Liver (tissue), 9 donors: Measurements from ENCODE around the gene KCNN3. TPM values are rescaled to one million over a fixed set of nuclear protein-coding genes. Genes with fewer than 3 reads are reported as not detected.

Experiments used
- DNase-seq: peaks from one replicate; pipeline ENCODE4 v3.0.0-alpha.2; 2017; ENCODE audit warnings: low spot score
- H3K27ac ChIP-seq, 2 donors: one replicate each; pipeline ENCODE4 v1.7.0; 2013; ENCODE audit warnings: inconsistent platforms in 2 of 2, low read length in 2 of 2, control low read depth in 1 of 2, low read depth in 1 of 2, mild to moderate bottlenecking in 1 of 2
- H3K27me3 ChIP-seq, 4 donors: one replicate each; pipeline versions ENCODE4 v1.6.1 to v1.7.0; 2013; ENCODE audit warnings: low read length in 3 of 4, inconsistent platforms in 1 of 4, mild to moderate bottlenecking in 1 of 4, moderate library complexity in 1 of 4; ENCODE audit not compliant: control insufficient read depth in 4 of 4, insufficient read depth in 4 of 4
- H3K36me3 ChIP-seq, 4 donors: one replicate each; pipeline versions ENCODE4 v1.6.1 to v1.7.0; 2013; ENCODE audit warnings: low read length in 3 of 4, mild to moderate bottlenecking in 3 of 4, low read depth in 1 of 4, moderate library complexity in 1 of 4; ENCODE audit not compliant: control insufficient read depth in 4 of 4, insufficient read depth in 3 of 4
- H3K4me1 ChIP-seq, 4 donors: one replicate each; pipeline versions ENCODE4 v1.6.1 to v1.7.0; 2013; ENCODE audit warnings: low read length in 3 of 4, mild to moderate bottlenecking in 3 of 4, moderate library complexity in 1 of 4; ENCODE audit not compliant: control insufficient read depth in 4 of 4, insufficient read depth in 4 of 4
- H3K4me3 ChIP-seq, 3 donors: one replicate each; pipeline versions ENCODE4 v1.6.1 to v1.7.0; 2013; ENCODE audit warnings: low read length in 3 of 3, control low read depth in 1 of 3, low read depth in 1 of 3, mild to moderate bottlenecking in 1 of 3
- H3K9ac ChIP-seq, 2 donors: one replicate each; pipeline ENCODE4 v1.7.0; 2013; ENCODE audit warnings: low read length in 2 of 2, mild to moderate bottlenecking in 2 of 2, moderate library complexity in 2 of 2, control low read depth in 1 of 2, low read depth in 1 of 2
- H3K9me3 ChIP-seq, 4 donors: one replicate each; pipeline versions ENCODE4 v1.6.1 to v1.7.0; 2013; ENCODE audit warnings: low read length in 3 of 4; ENCODE audit not compliant: control insufficient read depth in 4 of 4
- ATF3 ChIP-seq: IDR thresholded peaks from 2 replicates; pipeline ENCODE4 v1.6.1; 2016; ENCODE audit warnings: antibody characterized with exemption
- CTCF ChIP-seq: fragments of 150-350 bp; IDR thresholded peaks from 2 replicates; pipeline ENCODE4 v1.5.1; 2017; ENCODE audit warnings: improper control_type of control experiment, low read depth, low read length; ENCODE audit not compliant: missing input control
- EGR1 ChIP-seq, 2 donors: IDR thresholded peaks; 2 replicates each; pipeline ENCODE4 v1.6.1; 2016 to 2018; ENCODE audit warnings: antibody characterized with exemption in 2 of 2, low read depth in 2 of 2
- FOXA1 ChIP-seq: IDR thresholded peaks from 2 replicates; pipeline ENCODE4 v1.6.1; 2016; ENCODE audit warnings: antibody characterized with exemption
- FOXA2 ChIP-seq: IDR thresholded peaks from 2 replicates; pipeline ENCODE4 v1.6.1; 2016; ENCODE audit warnings: antibody characterized with exemption
- GABPA ChIP-seq, 2 donors: IDR thresholded peaks in 1 of 2; conservative IDR thresholded peaks in 1 of 2; 2 replicates each; pipeline ENCODE4 v1.6.1; 2016; ENCODE audit warnings: antibody characterized with exemption in 2 of 2, mild to moderate bottlenecking in 1 of 2, moderate library complexity in 1 of 2
- HNF4A ChIP-seq, 2 donors: conservative IDR thresholded peaks; 2 replicates each; pipeline ENCODE4 v1.6.1; 2016; ENCODE audit warnings: antibody characterized with exemption in 2 of 2, mild to moderate bottlenecking in 2 of 2
- HNF4G ChIP-seq: IDR thresholded peaks from 2 replicates; pipeline ENCODE4 v1.6.1; 2016; ENCODE audit warnings: antibody characterized with exemption
- JUND ChIP-seq, 2 donors: IDR thresholded peaks; 2 replicates each; pipeline ENCODE4 v1.6.1; 2016; ENCODE audit warnings: antibody characterized with exemption in 2 of 2
- MAX ChIP-seq: IDR thresholded peaks from 2 replicates; pipeline ENCODE4 v1.6.1; 2016; ENCODE audit warnings: antibody characterized with exemption
- NR2F2 ChIP-seq: IDR thresholded peaks from 2 replicates; pipeline ENCODE4 v1.6.1; 2016; ENCODE audit warnings: antibody characterized with exemption
- RAD21 ChIP-seq, 2 donors: IDR thresholded peaks; 2 replicates each; pipeline ENCODE4 v1.6.1; 2016; ENCODE audit warnings: antibody characterized with exemption in 2 of 2, mild to moderate bottlenecking in 2 of 2
- REST ChIP-seq: IDR thresholded peaks from 2 replicates; pipeline ENCODE4 v1.6.1; 2016; ENCODE audit warnings: antibody characterized with exemption, mild to moderate bottlenecking
- RXRA ChIP-seq, 2 donors: IDR thresholded peaks; 2 replicates each; pipeline ENCODE4 v1.6.1; 2017 to 2018; ENCODE audit warnings: antibody characterized with exemption in 2 of 2, mild to moderate bottlenecking in 1 of 2
- SP1 ChIP-seq: IDR thresholded peaks from 2 replicates; pipeline ENCODE4 v1.6.1; 2018; ENCODE audit warnings: antibody characterized with exemption, mild to moderate bottlenecking
- TAF1 ChIP-seq: conservative IDR thresholded peaks from 2 replicates; pipeline ENCODE4 v1.6.1; 2016; ENCODE audit warnings: antibody characterized with exemption, mild to moderate bottlenecking
- YY1 ChIP-seq: IDR thresholded peaks from 2 replicates; pipeline ENCODE4 v1.6.1; 2016; ENCODE audit warnings: antibody characterized with exemption, mild to moderate bottlenecking
- ZBTB33 ChIP-seq: IDR thresholded peaks from 2 replicates; pipeline ENCODE4 v1.6.1; 2016; ENCODE audit warnings: antibody characterized with exemption
- WGBS: extraction: QIAGEN DNeasy Blood & Tissue Kit; methylation state at CpG from one replicate; pipeline ENCODE4 v1.1.7; 2013; 5-methylcytosine and 5-hydroxymethylcytosine counted together
- polyA plus RNA-seq, 2 donors: library from polyadenylated mRNA; stranded (reverse) in 1 of 2; unstranded in 1 of 2; fragments of 200-250 nt in 1 of 2; fragments of >200 nt in 1 of 2; fragmentation: Nextera tagmentation in 1 of 2; extraction: Ambion mirVana in 1 of 2; gene quantifications; one replicate each; pipeline versions ENCODE4 v1.2.1 to v1.2.3, GENCODE V29; 2013 to 2015
- total RNA-seq, 2 donors: library from RNA; depleted of rRNA; stranded (reverse); fragments of >200 nt; gene quantifications; one replicate each; pipeline ENCODE4 v1.2.3, GENCODE V29; 2014
- donor health status: healthy.
- donor health status: healthy.
- donor health status: healthy.
- donor health status: healthy.
- donor health status: healthy.

KCNN3 gene
- total and polyA plus RNA-seq, 4 donors: 0.09 to 0.68 (median 0.15) TPM

GRCh38 chr1:154859151-154859785 lies 10.8 kb downstream of the KCNN3 start:
- H3K27me3 ChIP-seq: no peaks in the 10 kb centered on the region
- no peak overlapping the region for H3K4me3 ChIP-seq
- WGBS: 92% methylated on average over 9 of the region's 9 CpGs
- TF ChIP-seq FOXA2 (no peak), NR2F2 (no peak), YY1 (no peak)
- no peaks in the 10 kb centered on the region for H3K9me3 ChIP-seq
- H3K9ac ChIP-seq: no peak overlapping the region
- H3K4me1 ChIP-seq: no peaks in the 10 kb centered on the region
- DNase-seq: no peak
- H3K27ac ChIP-seq: no peak overlapping the region
- H3K36me3 ChIP-seq: no peaks in the 10 kb centered on the region

GRCh38 chr1:154857441-154858215 lies 12.5 kb downstream of the KCNN3 start:
- DNase-seq: no peak
- Histone ChIP-seq H3K4me1 (no peaks in the 10 kb centered on the region), H3K4me3 (no peak overlapping the region), H3K9ac (no peak overlapping the region), H3K9me3 (no peaks in the 10 kb centered on the region), H3K27ac (no peak overlapping the region), H3K27me3 (no peaks in the 10 kb centered on the region), H3K36me3 (no peaks in the 10 kb centered on the region)
- TF ChIP-seq RXRA (IDR thresholded peaks at IDR 0.05) (no peak), ATF3 (no peak), TAF1 (no peak), SP1 (no peak), EGR1 (IDR thresholded peaks at IDR 0.05; ENCODE audit: low read depth in 2 of 2) (no peak), FOXA1 (no peak), MAX (no peak), FOXA2 (no peak), NR2F2 (no peak), JUND (IDR thresholded peaks at IDR 0.05) (no peak), ZBTB33 (no peak), HNF4G (no peak), YY1 (no peak), RAD21 (IDR thresholded peaks at IDR 0.05) (no peak), HNF4A (conservative IDR thresholded peaks at IDR 0.05) (no peak), CTCF (no peak), GABPA (IDR thresholded peaks at IDR 0.05 in 1 of 2, conservative IDR thresholded peaks at IDR 0.05 in 1 of 2) (no peak), REST (no peak)
- 90% methylated on average over 11 of the region's 11 CpGs for WGBS
